HepG2 (cell line): ENCODE results near the gene EWSR1. TPM values are rescaled to one million over a fixed set of nuclear protein-coding genes. Genes with fewer than 3 reads are reported as not detected.

Source experiments
- ATM ChIP-seq: fragments of 450-650 bp; IDR thresholded peaks from 2 replicates; pipeline ENCODE4 v1.7.1; 2017; ENCODE audit warnings: mild to moderate bottlenecking, borderline replicate concordance
- EEA1 ChIP-seq: sonication (generic); formaldehyde crosslinking; IDR thresholded peaks from 2 replicates; pipeline ENCODE4 v1.5.1; 2020; ENCODE audit warnings: mild to moderate bottlenecking, missing genetic modification reagents, borderline replicate concordance
- FOXA1 ChIP-seq, 2 experiments: fragments of 450-650 bp in 1 of 2; sonication (generic) in 1 of 2; formaldehyde crosslinking in 1 of 2; IDR thresholded peaks; 2 replicates each; pipeline versions ENCODE4 v1.4.0 to v1.6.1; 2016 to 2020; ENCODE audit warnings: missing genetic modification reagents in 1 of 2
- FOXJ3 ChIP-seq: sonication (generic); formaldehyde crosslinking; IDR thresholded peaks from 2 replicates; pipeline ENCODE4 v1.4.0; 2020; ENCODE audit warnings: missing genetic modification reagents, mild to moderate bottlenecking, borderline replicate concordance
- SOX13 ChIP-seq, 3 experiments: fragments of 450-650 bp in 1 of 3; sonication (generic) in 1 of 3; formaldehyde crosslinking in 1 of 3; IDR thresholded peaks in 2 of 3; conservative IDR thresholded peaks in 1 of 3; 2 replicates each; pipeline versions ENCODE4 v1.5.0 to v1.6.1; 2016 to 2020; ENCODE audit warnings: antibody characterized with exemption in 1 of 3, mild to moderate bottlenecking in 1 of 3, missing compliant biosample characterization in 1 of 3, missing genetic modification reagents in 1 of 3, moderate library complexity in 1 of 3
- TAF1 ChIP-seq: sonication (generic); formaldehyde crosslinking; IDR thresholded peaks from 2 replicates; pipeline ENCODE4 v1.4.0; 2020; ENCODE audit warnings: missing genetic modification reagents
- ZNF136 ChIP-seq: sonication (generic); formaldehyde crosslinking; IDR thresholded peaks from 2 replicates; pipeline ENCODE4 v1.8.1; 2022; ENCODE audit warnings: low read depth, mild to moderate bottlenecking, moderate library complexity, missing genetic modification reagents
- ZNF260 ChIP-seq: sonication (generic); formaldehyde crosslinking; IDR thresholded peaks from 2 replicates; pipeline ENCODE4 v1.4.0; 2020; ENCODE audit warnings: missing genetic modification reagents, low read depth, mild to moderate bottlenecking, borderline replicate concordance
- ZNF326 ChIP-seq: sonication (generic); formaldehyde crosslinking; IDR thresholded peaks from 2 replicates; pipeline ENCODE4 v1.4.0; 2020; ENCODE audit warnings: missing genetic modification reagents, borderline replicate concordance
- ZNF446 ChIP-seq: sonication (generic); formaldehyde crosslinking; IDR thresholded peaks from 2 replicates; pipeline ENCODE4 v1.5.0; 2020; ENCODE audit warnings: mild to moderate bottlenecking, missing genetic modification reagents
- ZSCAN22 ChIP-seq: sonication (generic); formaldehyde crosslinking; IDR thresholded peaks from 2 replicates; pipeline ENCODE4 v1.4.0; 2020; ENCODE audit warnings: mild to moderate bottlenecking, missing genetic modification reagents
- polyA plus RNA-seq, 8 experiments: library from polyadenylated mRNA; depleted of rRNA in 3 of 8; stranded (reverse) in 7 of 8; unstranded in 1 of 8; fragments of >200 nt; fragmentation: Illumina TruSeq in 4 of 8; extraction: Trizol in 4 of 8; gene quantifications; 2 replicates each; pipeline versions ENCODE4 v1.2.1 to v1.2.3, GENCODE V29; 2011 to 2016; ENCODE audit warnings: low read depth in 4 of 8, missing spikeins in 1 of 8, mixed read lengths in 1 of 8; ENCODE audit not compliant: insufficient read depth in 1 of 8
- total RNA-seq, 5 experiments: library from RNA; depleted of rRNA; stranded (reverse); fragments of >200 nt; fragmentation: Illumina TruSeq; extraction: Trizol; gene quantifications; 2 replicates each; pipeline ENCODE4 v1.2.3, GENCODE V29; 2016; ENCODE audit warnings: low read depth in 1 of 5
- TF ChIP-seq, protein P1 (sequence below), 2 experiments: IDR thresholded peaks; 2 replicates each; pipeline ENCODE4 v1.6.1; 2011 to 2012; ENCODE audit warnings: low read length in 2 of 2, borderline replicate concordance in 1 of 2, low read depth in 1 of 2, mild to moderate bottlenecking in 1 of 2, moderate library complexity in 1 of 2
- TF ChIP-seq, protein P2 (sequence below): sonication (generic); formaldehyde crosslinking; IDR thresholded peaks from 2 replicates; pipeline ENCODE4 v1.5.0; 2020; ENCODE audit warnings: mild to moderate bottlenecking, low read depth, missing genetic modification reagents, borderline replicate concordance
- TF ChIP-seq, protein P3 (sequence below): sonication (generic); formaldehyde crosslinking; IDR thresholded peaks from 2 replicates; pipeline ENCODE4 v1.8.1; 2023; ENCODE audit warnings: mild to moderate bottlenecking, missing genetic modification reagents, borderline replicate concordance
- TF ChIP-seq, protein P4 (sequence below): sonication (generic); formaldehyde crosslinking; conservative IDR thresholded peaks from 2 replicates; pipeline ENCODE4 v1.4.0; 2020; ENCODE audit warnings: mild to moderate bottlenecking, missing genetic modification reagents, moderate library complexity
- TF ChIP-seq, protein P5 (sequence below): sonication (generic); formaldehyde crosslinking; IDR thresholded peaks from 2 replicates; pipeline ENCODE4 v1.4.0; 2020; ENCODE audit warnings: missing genetic modification reagents, mild to moderate bottlenecking, borderline replicate concordance
- TF ChIP-seq, protein P6 (sequence below): IDR thresholded peaks from 2 replicates; pipeline ENCODE4 v1.6.1; 2016; ENCODE audit warnings: missing compliant biosample characterization, missing genetic modification reagents, borderline replicate concordance

The EWSR1 gene
- total and polyA plus RNA-seq, 2 of the 13 experiments (the other 11 are each of a cell fraction or from before 2014, with no cell fraction given), result 211 to 326 TPM

DNA sequence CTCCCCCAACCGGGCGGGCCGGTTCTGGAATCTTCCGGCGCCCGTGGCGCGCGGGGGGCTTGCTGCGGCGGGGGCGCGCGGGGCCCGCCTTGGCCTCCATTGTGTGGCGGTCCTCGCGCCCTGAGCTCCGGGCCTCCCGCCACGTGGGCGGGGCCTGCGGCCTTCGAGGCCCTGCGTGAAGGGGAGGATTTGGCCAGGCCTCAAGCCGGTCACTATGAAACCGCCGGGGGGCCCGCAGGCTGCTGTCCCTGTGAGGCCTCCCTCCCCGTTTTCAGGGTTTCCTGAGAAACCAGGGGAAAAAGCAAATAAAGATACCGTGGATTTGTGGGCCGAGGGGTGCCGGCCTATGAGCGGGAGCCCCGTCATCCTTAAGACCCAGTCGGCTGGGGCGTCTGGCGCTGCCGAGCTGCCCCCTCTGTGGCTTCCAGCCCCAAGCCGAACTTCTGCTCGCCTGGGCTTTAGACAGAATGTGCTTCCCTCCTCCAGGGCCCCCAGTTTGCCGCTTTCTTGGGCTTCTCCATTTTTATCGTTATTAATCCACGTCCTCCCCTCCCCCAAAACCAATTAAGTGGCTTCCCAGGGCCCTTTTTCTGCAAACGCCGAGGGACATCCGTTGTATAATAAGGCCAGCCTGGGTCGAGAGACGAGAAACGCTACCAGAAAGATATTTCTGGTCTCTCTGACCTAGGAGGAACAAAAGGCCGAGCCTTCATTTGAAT, 602 bp downstream of the EWSR1 start (continued):
- TF ChIP-seq, protein P1, sequence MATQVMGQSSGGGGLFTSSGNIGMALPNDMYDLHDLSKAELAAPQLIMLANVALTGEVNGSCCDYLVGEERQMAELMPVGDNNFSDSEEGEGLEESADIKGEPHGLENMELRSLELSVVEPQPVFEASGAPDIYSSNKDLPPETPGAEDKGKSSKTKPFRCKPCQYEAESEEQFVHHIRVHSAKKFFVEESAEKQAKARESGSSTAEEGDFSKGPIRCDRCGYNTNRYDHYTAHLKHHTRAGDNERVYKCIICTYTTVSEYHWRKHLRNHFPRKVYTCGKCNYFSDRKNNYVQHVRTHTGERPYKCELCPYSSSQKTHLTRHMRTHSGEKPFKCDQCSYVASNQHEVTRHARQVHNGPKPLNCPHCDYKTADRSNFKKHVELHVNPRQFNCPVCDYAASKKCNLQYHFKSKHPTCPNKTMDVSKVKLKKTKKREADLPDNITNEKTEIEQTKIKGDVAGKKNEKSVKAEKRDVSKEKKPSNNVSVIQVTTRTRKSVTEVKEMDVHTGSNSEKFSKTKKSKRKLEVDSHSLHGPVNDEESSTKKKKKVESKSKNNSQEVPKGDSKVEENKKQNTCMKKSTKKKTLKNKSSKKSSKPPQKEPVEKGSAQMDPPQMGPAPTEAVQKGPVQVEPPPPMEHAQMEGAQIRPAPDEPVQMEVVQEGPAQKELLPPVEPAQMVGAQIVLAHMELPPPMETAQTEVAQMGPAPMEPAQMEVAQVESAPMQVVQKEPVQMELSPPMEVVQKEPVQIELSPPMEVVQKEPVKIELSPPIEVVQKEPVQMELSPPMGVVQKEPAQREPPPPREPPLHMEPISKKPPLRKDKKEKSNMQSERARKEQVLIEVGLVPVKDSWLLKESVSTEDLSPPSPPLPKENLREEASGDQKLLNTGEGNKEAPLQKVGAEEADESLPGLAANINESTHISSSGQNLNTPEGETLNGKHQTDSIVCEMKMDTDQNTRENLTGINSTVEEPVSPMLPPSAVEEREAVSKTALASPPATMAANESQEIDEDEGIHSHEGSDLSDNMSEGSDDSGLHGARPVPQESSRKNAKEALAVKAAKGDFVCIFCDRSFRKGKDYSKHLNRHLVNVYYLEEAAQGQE (IDR thresholded peaks at IDR 0.05; ENCODE audit: borderline replicate concordance in 1 of 2, low read depth in 1 of 2, low read length in 2 of 2), result no peak
- TF ChIP-seq ATM, result no peak
- no peak for TF ChIP-seq ZNF326 (CRISPR knock-in tag)
- TF ChIP-seq, protein P2, sequence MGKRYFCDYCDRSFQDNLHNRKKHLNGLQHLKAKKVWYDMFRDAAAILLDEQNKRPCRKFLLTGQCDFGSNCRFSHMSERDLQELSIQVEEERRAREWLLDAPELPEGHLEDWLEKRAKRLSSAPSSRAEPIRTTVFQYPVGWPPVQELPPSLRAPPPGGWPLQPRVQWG (CRISPR knock-in tag), result no peak
- TF ChIP-seq ZSCAN22 (CRISPR knock-in tag), result no peak
- TF ChIP-seq ZNF446 (CRISPR knock-in tag), result peak; percentile 75
- no peak for TF ChIP-seq TAF1 (CRISPR knock-in tag)
- no peak for TF ChIP-seq FOXJ3 (CRISPR knock-in tag)
- no peak for TF ChIP-seq SOX13 (IDR thresholded peaks at IDR 0.05)
- no peak; a peak in 1 of 4 replicates for TF ChIP-seq SOX13 (CRISPR knock-in tag; conservative IDR thresholded peaks at IDR 0.05 in 1 of 2, IDR thresholded peaks at IDR 0.05 in 1 of 2)
- no peak for TF ChIP-seq FOXA1 (IDR thresholded peaks at IDR 0.05)
- TF ChIP-seq FOXA1 (CRISPR knock-in tag; IDR thresholded peaks at IDR 0.05), result no peak
- TF ChIP-seq, protein P3, sequence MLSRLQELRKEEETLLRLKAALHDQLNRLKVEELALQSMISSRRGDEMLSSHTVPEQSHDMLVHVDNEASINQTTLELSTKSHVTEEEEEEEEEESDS (CRISPR knock-in tag), result no peak
- no peak for TF ChIP-seq ZNF136 (CRISPR knock-in tag)
- TF ChIP-seq, protein P4, sequence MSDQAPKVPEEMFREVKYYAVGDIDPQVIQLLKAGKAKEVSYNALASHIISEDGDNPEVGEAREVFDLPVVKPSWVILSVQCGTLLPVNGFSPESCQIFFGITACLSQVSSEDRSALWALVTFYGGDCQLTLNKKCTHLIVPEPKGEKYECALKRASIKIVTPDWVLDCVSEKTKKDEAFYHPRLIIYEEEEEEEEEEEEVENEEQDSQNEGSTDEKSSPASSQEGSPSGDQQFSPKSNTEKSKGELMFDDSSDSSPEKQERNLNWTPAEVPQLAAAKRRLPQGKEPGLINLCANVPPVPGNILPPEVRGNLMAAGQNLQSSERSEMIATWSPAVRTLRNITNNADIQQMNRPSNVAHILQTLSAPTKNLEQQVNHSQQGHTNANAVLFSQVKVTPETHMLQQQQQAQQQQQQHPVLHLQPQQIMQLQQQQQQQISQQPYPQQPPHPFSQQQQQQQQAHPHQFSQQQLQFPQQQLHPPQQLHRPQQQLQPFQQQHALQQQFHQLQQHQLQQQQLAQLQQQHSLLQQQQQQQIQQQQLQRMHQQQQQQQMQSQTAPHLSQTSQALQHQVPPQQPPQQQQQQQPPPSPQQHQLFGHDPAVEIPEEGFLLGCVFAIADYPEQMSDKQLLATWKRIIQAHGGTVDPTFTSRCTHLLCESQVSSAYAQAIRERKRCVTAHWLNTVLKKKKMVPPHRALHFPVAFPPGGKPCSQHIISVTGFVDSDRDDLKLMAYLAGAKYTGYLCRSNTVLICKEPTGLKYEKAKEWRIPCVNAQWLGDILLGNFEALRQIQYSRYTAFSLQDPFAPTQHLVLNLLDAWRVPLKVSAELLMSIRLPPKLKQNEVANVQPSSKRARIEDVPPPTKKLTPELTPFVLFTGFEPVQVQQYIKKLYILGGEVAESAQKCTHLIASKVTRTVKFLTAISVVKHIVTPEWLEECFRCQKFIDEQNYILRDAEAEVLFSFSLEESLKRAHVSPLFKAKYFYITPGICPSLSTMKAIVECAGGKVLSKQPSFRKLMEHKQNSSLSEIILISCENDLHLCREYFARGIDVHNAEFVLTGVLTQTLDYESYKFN (CRISPR knock-in tag), result no peak
- TF ChIP-seq, protein P5, sequence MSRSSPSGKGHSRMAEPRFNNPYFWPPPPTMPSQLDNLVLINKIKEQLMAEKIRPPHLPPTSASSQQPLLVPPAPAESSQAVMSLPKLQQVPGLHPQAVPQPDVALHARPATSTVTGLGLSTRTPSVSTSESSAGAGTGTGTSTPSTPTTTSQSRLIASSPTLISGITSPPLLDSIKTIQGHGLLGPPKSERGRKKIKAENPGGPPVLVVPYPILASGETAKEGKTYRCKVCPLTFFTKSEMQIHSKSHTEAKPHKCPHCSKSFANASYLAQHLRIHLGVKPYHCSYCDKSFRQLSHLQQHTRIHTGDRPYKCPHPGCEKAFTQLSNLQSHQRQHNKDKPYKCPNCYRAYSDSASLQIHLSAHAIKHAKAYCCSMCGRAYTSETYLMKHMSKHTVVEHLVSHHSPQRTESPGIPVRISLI, result no peak; the same call in 1 of the 2 replicates
- no peak for TF ChIP-seq EEA1 (CRISPR knock-in tag)
- no peak for TF ChIP-seq ZNF260
- TF ChIP-seq, protein P6, sequence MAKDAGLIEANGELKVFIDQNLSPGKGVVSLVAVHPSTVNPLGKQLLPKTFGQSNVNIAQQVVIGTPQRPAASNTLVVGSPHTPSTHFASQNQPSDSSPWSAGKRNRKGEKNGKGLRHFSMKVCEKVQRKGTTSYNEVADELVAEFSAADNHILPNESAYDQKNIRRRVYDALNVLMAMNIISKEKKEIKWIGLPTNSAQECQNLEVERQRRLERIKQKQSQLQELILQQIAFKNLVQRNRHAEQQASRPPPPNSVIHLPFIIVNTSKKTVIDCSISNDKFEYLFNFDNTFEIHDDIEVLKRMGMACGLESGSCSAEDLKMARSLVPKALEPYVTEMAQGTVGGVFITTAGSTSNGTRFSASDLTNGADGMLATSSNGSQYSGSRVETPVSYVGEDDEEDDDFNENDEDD (CRISPR knock-in tag), result peak; percentile 77; the same call in 1 of the 2 replicates
